ENCODE measurements around the gene PTPN6. TPM values are rescaled to one million over a fixed set of nuclear protein-coding genes. Genes with fewer than 3 reads are reported as not detected.
A peak's percentile ranks its signal among the peaks of the same experiment; 100 is the strongest.

Gene PTPN6
- total RNA-seq, 1 donor from 2014 or later: 154 TPM

DNA sequence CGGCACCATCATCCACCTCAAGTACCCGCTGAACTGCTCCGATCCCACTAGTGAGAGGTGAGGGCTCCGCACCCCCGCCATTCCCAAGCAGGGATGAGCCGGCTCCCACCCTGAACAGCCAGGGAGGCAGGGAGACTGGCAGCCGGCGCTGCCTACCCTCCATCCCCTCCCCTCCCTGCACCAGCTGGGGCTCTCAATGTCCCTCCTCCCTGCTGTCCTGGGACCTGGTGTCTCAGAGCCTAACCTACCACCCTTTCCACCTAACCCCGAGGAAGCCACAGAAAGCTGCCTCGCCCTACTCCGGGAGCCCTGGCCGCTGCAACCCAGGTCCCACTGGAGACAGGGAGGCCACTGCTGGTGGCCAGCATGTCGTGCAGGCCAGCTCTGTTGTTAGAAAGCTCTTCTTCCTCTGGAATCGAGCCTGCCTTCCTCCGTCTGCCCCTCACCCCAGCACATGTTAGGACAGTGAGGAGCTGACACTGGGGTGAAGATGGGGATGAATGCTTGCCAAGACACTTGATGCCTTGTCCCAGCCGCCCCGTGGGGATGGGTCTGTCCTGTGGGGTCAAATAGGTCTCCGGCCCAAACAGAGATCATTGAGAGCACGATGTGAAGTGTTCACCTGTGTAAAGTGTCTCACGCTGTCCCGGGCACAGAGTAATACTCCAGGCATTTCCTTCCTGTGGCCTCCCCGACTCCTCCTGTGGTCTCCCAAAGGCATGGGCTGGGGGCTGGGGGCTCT lies 1.1 kb downstream of the PTPN6 start:
- no peaks in the 10 kb centered on the region for H3K36me3 ChIP-seq
- no peaks in the 10 kb centered on the region for H3K9me3 ChIP-seq
- DNase-seq: peak; percentile 63
- H3K27ac ChIP-seq: peak overlapping the region; percentile 89
- ATAC-seq: no peak
- H3K4me1 ChIP-seq: peaks cover 30% of the 10 kb centered on the region
- H3K27me3 ChIP-seq: no peaks in the 10 kb centered on the region
- H3K4me3 ChIP-seq: peak overlapping the region; percentile 60
- TF ChIP-seq, protein P1, sequence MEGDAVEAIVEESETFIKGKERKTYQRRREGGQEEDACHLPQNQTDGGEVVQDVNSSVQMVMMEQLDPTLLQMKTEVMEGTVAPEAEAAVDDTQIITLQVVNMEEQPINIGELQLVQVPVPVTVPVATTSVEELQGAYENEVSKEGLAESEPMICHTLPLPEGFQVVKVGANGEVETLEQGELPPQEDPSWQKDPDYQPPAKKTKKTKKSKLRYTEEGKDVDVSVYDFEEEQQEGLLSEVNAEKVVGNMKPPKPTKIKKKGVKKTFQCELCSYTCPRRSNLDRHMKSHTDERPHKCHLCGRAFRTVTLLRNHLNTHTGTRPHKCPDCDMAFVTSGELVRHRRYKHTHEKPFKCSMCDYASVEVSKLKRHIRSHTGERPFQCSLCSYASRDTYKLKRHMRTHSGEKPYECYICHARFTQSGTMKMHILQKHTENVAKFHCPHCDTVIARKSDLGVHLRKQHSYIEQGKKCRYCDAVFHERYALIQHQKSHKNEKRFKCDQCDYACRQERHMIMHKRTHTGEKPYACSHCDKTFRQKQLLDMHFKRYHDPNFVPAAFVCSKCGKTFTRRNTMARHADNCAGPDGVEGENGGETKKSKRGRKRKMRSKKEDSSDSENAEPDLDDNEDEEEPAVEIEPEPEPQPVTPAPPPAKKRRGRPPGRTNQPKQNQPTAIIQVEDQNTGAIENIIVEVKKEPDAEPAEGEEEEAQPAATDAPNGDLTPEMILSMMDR (IDR thresholded peaks at IDR 0.05): no peak
- intact Hi-C loops (cut with DNase I): no loop called here

DNA sequence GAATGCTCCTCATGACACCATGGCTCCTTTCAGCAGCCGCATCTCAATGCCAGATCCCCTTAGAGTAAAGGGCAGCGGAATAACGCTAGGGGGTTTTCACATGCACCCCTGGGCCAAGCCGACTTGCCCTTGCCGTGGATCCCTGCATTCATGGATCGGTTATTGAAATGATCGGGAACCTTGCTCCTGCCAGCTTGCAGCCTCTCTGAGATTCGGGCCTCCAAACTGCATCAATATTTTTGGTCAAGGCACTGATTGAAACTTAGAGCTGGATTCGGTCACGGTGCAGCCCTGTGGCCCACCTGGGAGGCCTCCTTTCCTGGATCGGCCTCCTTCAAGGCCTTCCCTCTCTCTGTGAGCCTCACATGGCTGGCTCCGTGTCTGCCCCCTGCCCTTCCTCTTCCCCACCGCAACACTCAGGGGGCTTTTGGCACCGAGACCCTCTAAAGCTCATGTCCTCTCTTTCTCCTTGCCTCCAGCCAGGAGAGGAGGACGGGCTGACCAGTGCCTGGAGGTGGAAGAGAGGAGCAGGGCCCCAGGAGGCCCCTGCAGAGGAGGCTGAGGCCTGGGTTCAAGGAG lies 1.8 kb downstream of the PTPN6 start:
- Histone ChIP-seq H3K36me3 (no peaks in the 10 kb centered on the region), H3K27ac (peak overlapping the region; percentile 89), H3K4me1 (peaks cover 36% of the 10 kb centered on the region), H3K27me3 (no peaks in the 10 kb centered on the region), H3K4me3 (peak overlapping the region; percentile 60), H3K9me3 (no peaks in the 10 kb centered on the region)
- intact Hi-C loops (cut with DNase I): no loop called here
- DNase-seq: peak; percentile 48
- ATAC-seq: no peak
- TF ChIP-seq, protein P1 (IDR thresholded peaks at IDR 0.05): no peak

DNA sequence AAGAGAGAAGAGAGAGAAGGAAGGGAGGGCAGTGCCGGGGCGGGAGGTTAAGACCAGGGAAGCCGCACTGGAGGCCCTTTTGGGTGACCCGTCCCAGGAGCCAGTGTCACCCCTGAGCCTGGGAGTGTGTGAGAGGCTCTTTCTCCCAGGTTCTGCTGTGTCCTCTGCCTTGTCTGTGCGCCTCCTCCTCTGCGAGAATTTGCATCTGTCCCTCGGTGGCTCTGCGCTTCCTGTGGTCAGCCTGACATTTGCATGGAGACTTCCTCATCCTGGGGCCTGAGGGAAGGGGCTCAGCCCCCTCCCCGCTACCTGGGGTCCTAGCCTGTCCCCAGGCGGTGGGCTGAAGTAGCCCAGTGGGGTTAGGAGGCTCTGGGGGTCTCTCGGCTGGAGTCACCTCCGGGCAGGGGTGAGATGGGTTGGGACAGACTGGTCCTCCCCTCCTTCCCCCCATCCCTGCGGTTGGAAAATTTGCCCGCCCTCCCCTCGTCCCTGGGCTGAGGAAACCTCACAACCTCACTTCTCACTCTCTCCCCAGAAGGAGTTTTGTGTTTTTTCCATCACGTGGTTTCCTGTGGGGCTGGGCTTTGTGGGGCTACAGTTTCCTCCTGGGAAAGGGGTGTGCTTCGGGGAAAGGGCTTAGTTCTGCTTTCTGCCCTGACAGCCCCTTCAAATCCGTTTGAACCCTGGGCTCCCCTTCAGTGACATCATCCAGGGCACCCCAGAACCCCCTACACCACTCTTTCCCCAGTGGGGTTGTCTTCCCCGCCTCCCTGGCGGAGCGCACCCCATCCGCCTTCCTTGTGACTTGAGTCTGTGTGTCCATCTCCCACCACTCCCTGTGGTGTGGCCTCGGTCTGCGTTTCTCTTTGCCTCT lies 2.5 kb downstream of the PTPN6 start:
- H3K4me3 ChIP-seq: peak overlapping the region; percentile 60
- peak; percentile 57 for ATAC-seq
- H3K27ac ChIP-seq: peak overlapping the region; percentile 89

DNA sequence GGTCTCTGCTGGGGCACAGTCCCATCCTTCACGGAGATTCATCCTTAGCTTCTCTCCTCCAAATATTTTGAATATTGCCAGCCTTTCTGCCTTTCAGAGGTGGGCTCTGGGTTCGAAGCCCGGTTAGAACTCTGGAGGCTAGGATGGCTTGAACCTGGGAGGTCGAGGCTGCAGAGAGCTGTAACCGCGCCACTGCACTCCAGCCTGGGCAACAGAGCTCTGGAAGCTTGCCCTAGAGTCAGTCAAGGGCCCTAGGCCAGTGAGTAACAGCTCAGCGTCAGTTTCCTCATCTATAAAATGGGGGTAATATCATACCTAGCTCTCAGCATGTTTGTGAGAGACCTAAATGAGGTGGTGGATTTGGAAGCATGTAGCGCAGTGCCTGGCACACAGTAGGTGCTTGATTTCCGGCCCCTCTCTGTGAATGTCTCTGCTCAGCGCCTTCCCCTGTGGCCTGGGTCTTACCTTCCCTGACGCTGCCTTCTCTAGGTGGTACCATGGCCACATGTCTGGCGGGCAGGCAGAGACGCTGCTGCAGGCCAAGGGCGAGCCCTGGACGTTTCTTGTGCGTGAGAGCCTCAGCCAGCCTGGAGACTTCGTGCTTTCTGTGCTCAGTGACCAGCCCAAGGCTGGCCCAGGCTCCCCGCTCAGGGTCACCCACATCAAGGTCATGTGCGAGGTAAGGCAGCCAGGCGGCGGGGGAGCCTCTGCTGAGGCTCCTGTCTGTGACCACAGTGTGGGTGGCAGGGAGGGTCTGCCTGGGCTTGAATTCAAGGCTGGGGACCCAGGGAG lies 3.4 kb downstream of the PTPN6 start:
- H3K27ac ChIP-seq: peak overlapping the region; percentile 55
- no peaks in the 10 kb centered on the region for H3K9me3 ChIP-seq
- DNase-seq (peak; percentile 60), ATAC-seq (no peak)
- TF ChIP-seq, protein P1 (IDR thresholded peaks at IDR 0.05): no peak
- peaks cover 44% of the 10 kb centered on the region for H3K4me1 ChIP-seq
- no peaks in the 10 kb centered on the region for H3K27me3 ChIP-seq
- no peaks in the 10 kb centered on the region for H3K36me3 ChIP-seq
- intact Hi-C loops (cut with DNase I): no loop called here
- H3K4me3 ChIP-seq: peak overlapping the region; percentile 60

More for the DNA sequence above, 2.5 kb downstream of the PTPN6 start:
- DNase-seq: peak; percentile 77
- Histone ChIP-seq H3K9me3 (no peaks in the 10 kb centered on the region), H3K36me3 (no peaks in the 10 kb centered on the region), H3K27me3 (no peaks in the 10 kb centered on the region), H3K4me1 (peaks cover 42% of the 10 kb centered on the region)
- TF ChIP-seq, protein P1 (IDR thresholded peaks at IDR 0.05): no peak
- intact Hi-C loops (cut with DNase I): no loop called here
